B cell (primary cell): ENCODE results near the gene ANKMY2. TPM values are rescaled to one million over a fixed set of nuclear protein-coding genes. Genes with fewer than 3 reads are reported as not detected.

ENCODE experiments used
- ATAC-seq: fragments of 200-7000 bp; cut with Tn5 transposase; one replicate; pipeline ENCODE4 v1.10.0; 2021; ENCODE audit warnings: low read depth, mild to moderate bottlenecking, moderate number of reproducible peaks, moderate library complexity
- CTCF ChIA-PET: fragments of 350-600 bp; sonication (Branson Sonifier 250); formaldehyde crosslinking; loops from one replicate; lab custom pipeline; 2021; ENCODE audit warnings: antibody characterized with exemption, inconsistent platforms; lab: Charles Lee
- POLR2A ChIA-PET: fragments of 350-600 bp; sonication (Branson Sonifier 250); formaldehyde crosslinking; loops from one replicate; lab custom pipeline; 2021; ENCODE audit warnings: antibody characterized with exemption; lab: Charles Lee
- DNase-seq: peaks from one replicate; pipeline ENCODE4 v3.0.0; 2013
- H2AFZ ChIP-seq: 2 replicates; pipeline ENCODE4 v1.6.1; 2012; ENCODE audit warnings: mild to moderate bottlenecking, low read depth, low read length; ENCODE audit not compliant: insufficient read depth, poor library complexity, severe bottlenecking
- H3K27ac ChIP-seq, 2 donors: 1 replicate in 1 of 2; 2 replicates in 1 of 2; pipeline ENCODE4 v1.5.1; 2012 to 2013; ENCODE audit warnings: low read length in 2 of 2, mild to moderate bottlenecking in 2 of 2, moderate library complexity in 1 of 2
- H3K27me3 ChIP-seq, 4 experiments: fragments of 200-600 bp in 1 of 4; sonication (generic) in 1 of 4; replicated peaks in 1 of 4; 1 replicate in 2 of 4; 2 replicates in 2 of 4; pipeline versions ENCODE4 v1.6.1 to v1.7.0; 2013 to 2016; ENCODE audit warnings: low read length in 3 of 4, mild to moderate bottlenecking in 2 of 4, mixed read lengths in 1 of 4, moderate library complexity in 1 of 4; ENCODE audit not compliant: insufficient read depth in 4 of 4, control insufficient read depth in 3 of 4; ENCODE audit errors: control extremely low read depth in 1 of 4
- H3K36me3 ChIP-seq, 2 experiments: replicated peaks in 1 of 2; 1 replicate in 1 of 2; 2 replicates in 1 of 2; pipeline versions ENCODE4 v1.6.1 to v1.7.1; 2013; ENCODE audit warnings: low read length in 1 of 2; ENCODE audit not compliant: insufficient read depth in 2 of 2, control insufficient read depth in 1 of 2; ENCODE audit errors: control extremely low read depth in 1 of 2, extremely low read depth in 1 of 2
- H3K4me1 ChIP-seq, 2 donors: fragments of 200-600 bp in 1 of 2; sonication (generic) in 1 of 2; 1 replicate in 1 of 2; 2 replicates in 1 of 2; pipeline versions ENCODE4 v1.5.1 to v1.6.1; 2013 to 2017; ENCODE audit warnings: low read length in 2 of 2; ENCODE audit not compliant: control insufficient read depth in 2 of 2, insufficient read depth in 2 of 2
- H3K4me2 ChIP-seq: replicated peaks from 2 replicates; pipeline ENCODE3; 2012; ENCODE audit warnings: mild to moderate bottlenecking, low read depth, low read length; ENCODE audit not compliant: poor library complexity, severe bottlenecking
- H3K4me3 ChIP-seq, 5 experiments: fragments of 200-600 bp in 1 of 5; sonication (generic) in 1 of 5; 1 replicate in 3 of 5; 2 replicates in 2 of 5; pipeline versions ENCODE4 v1.5.1 to v1.7.0; 2011 to 2016; ENCODE audit warnings: low read length in 4 of 5, mild to moderate bottlenecking in 4 of 5, low read depth in 2 of 5, control low read depth in 1 of 5, moderate library complexity in 1 of 5; ENCODE audit not compliant: insufficient read depth in 1 of 5; ENCODE audit errors: control extremely low read depth in 1 of 5, extremely low read depth in 1 of 5
- H3K79me2 ChIP-seq: fragments of 200-600 bp; sonication (generic); one replicate; pipeline ENCODE4 v1.6.0; 2016; ENCODE audit warnings: low read length; ENCODE audit not compliant: control insufficient read depth, insufficient read depth
- H3K9ac ChIP-seq: fragments of 200-600 bp; sonication (generic); 2 replicates; pipeline ENCODE4 v1.6.1; 2017; ENCODE audit warnings: mild to moderate bottlenecking, low read length, moderate library complexity
- H3K9me3 ChIP-seq, 3 donors: one replicate each; pipeline versions ENCODE4 v1.6.1 to v1.7.1; 2013; ENCODE audit warnings: low read length in 2 of 3; ENCODE audit not compliant: control insufficient read depth in 2 of 3, insufficient read depth in 1 of 3; ENCODE audit errors: control extremely low read depth in 1 of 3
- H4K20me1 ChIP-seq: 2 replicates; pipeline ENCODE4 v1.6.0; 2012; ENCODE audit warnings: mild to moderate bottlenecking, low read length; ENCODE audit not compliant: insufficient read depth, control insufficient read depth, poor library complexity, severe bottlenecking
- H3K27ac Mint-ChIP-seq: one replicate; pipeline ENCODE4 v1.8.0; 2021; ENCODE audit warnings: mixed read lengths
- H3K27me3 Mint-ChIP-seq: one replicate; pipeline ENCODE4 v1.8.0; 2021; ENCODE audit warnings: mixed read lengths
- H3K4me1 Mint-ChIP-seq: one replicate; pipeline ENCODE4 v1.8.0; 2021; ENCODE audit warnings: mixed read lengths
- H3K4me3 Mint-ChIP-seq: one replicate; pipeline ENCODE4 v1.8.0; 2021; ENCODE audit warnings: mixed read lengths
- H3K9me3 Mint-ChIP-seq: one replicate; pipeline ENCODE4 v1.8.0; 2022; ENCODE audit warnings: mixed read lengths; ENCODE audit not compliant: insufficient read depth
- EZH2 ChIP-seq: IDR thresholded peaks from 2 replicates; pipeline ENCODE4 v1.6.1; 2012; ENCODE audit warnings: borderline replicate concordance, low read depth, mild to moderate bottlenecking, moderate library complexity, low read length; ENCODE audit not compliant: insufficient read depth, poor library complexity, severe bottlenecking
- WGBS: methylation state at CpG from one replicate; pipeline ENCODE4 v1.1.5; 2013; ENCODE audit warnings: missing lambda C conversion rate; ENCODE audit not compliant: insufficient coverage; 5-methylcytosine and 5-hydroxymethylcytosine counted together
- intact Hi-C: fragments of 100-400 bp; cut with micrococcal nuclease; formaldehyde crosslinking; loops from one replicate; pipeline ENCODE4 v1.10.0; 2022
- polyA plus RNA-seq: library from polyadenylated mRNA; depleted of rRNA; stranded (reverse); fragments of >200 nt; gene quantifications from 2 replicates; pipeline ENCODE4 v1.2.3, GENCODE V29; 2012
- total RNA-seq, 2 donors: library from RNA; stranded (reverse); fragments of 120-200 nt in 1 of 2; gene quantifications; 1 replicate in 1 of 2; 2 replicates in 1 of 2; pipeline versions ENCODE4 v1.2.3 to v1.2.4, GENCODE V29; 2013 to 2022
- TF ChIP-seq, protein P1 (sequence below): fragments of 200-600 bp; IDR thresholded peaks from one replicate; pipeline ENCODE4 v1.8.0; 2022; ENCODE audit warnings: antibody characterized with exemption, mild to moderate bottlenecking

ANKMY2 gene
- total and polyA plus RNA-seq, 2 donors (not counting 1 experiment from before 2014, with no cell fraction given) = 7.6 to 17.8 TPM

GRCh38 chr7:16667355-16667754 is 21.8 kb upstream of the ANKMY2 start:
- Histone ChIP-seq H3K4me1 (no peaks in the 10 kb centered on the region), H4K20me1 (peaks cover 13% of the 10 kb centered on the region), H3K27me3 (no peaks in the 10 kb centered on the region), H3K36me3 (peaks cover 7 to 18% of the 10 kb centered on the region in 2 experiments), H3K27ac (no peak overlapping the region), H3K79me2 (peaks cover 30% of the 10 kb centered on the region), H3K4me2 (no peak overlapping the region), H3K9me3 (no peaks in the 10 kb centered on the region), H2AFZ (no peak overlapping the region), H3K9ac (no peak overlapping the region), H3K4me3 (no peak overlapping the region)
- no peak for DNase-seq
- peaks cover 5% of the 10 kb centered on the region for H3K4me1 Mint-ChIP-seq
- H3K4me3 Mint-ChIP-seq = no peak overlapping the region
- TF ChIP-seq, protein P1, sequence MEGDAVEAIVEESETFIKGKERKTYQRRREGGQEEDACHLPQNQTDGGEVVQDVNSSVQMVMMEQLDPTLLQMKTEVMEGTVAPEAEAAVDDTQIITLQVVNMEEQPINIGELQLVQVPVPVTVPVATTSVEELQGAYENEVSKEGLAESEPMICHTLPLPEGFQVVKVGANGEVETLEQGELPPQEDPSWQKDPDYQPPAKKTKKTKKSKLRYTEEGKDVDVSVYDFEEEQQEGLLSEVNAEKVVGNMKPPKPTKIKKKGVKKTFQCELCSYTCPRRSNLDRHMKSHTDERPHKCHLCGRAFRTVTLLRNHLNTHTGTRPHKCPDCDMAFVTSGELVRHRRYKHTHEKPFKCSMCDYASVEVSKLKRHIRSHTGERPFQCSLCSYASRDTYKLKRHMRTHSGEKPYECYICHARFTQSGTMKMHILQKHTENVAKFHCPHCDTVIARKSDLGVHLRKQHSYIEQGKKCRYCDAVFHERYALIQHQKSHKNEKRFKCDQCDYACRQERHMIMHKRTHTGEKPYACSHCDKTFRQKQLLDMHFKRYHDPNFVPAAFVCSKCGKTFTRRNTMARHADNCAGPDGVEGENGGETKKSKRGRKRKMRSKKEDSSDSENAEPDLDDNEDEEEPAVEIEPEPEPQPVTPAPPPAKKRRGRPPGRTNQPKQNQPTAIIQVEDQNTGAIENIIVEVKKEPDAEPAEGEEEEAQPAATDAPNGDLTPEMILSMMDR = no peak
- no peak for TF ChIP-seq EZH2
- POLR2A ChIA-PET = interaction anchor here (0.7 kb wide), 1 partner anchor 40 kb away, joined by 4 read pairs; no protein-coding TSS in a partner anchor
- H3K27ac Mint-ChIP-seq = no peak overlapping the region
- H3K9me3 Mint-ChIP-seq = no peaks in the 10 kb centered on the region
- CTCF ChIA-PET = no interaction called here
- H3K27me3 Mint-ChIP-seq = no peaks in the 10 kb centered on the region
- WGBS = 100% methylated on average over 2 of the region's 3 CpGs
- intact Hi-C loops = no loop called here
- no peak for ATAC-seq

DNA sequence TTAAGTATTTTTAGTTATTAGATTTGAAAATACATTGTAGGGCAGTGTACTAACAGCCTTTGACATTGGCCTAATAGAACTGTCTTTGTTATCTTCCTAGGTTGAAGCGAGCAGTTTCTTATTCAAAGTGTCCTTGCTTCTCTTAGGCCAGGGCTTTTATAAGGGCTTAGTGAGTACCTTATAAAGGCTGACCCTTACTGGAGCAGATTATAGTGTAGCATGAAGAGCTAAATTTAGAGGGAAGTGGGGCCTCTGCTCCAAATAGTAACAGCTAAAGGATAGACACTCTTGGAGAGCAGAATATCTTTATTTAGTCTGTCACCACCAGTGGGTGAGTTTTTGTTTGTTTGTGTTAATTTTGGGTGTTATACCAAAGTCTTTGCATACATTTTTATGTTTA is 16.4 kb upstream of the ANKMY2 start:
- WGBS = no CpG with 5 or more reads among the region's 1 CpG
- POLR2A ChIA-PET = no interaction called here
- H3K27ac ChIP-seq = no peak overlapping the region

More for the DNA sequence above, 16.4 kb upstream of the ANKMY2 start:
- Histone ChIP-seq H3K79me2 (peaks cover 38% of the 10 kb centered on the region), H2AFZ (no peak overlapping the region), H3K36me3 (peaks cover 0 to 6% of the 10 kb centered on the region in 2 experiments), H3K9me3 (no peaks in the 10 kb centered on the region), H3K4me2 (no peak overlapping the region), H3K4me3 (no peak overlapping the region), H3K9ac (no peak overlapping the region), H3K27me3 (no peaks in the 10 kb centered on the region), H3K4me1 (no peaks in the 10 kb centered on the region), H4K20me1 (peaks cover 20% of the 10 kb centered on the region)
- DNase-seq (no peak), ATAC-seq (no peak)
- Mint-ChIP-seq H3K4me3 (no peak overlapping the region), H3K27ac (no peak overlapping the region), H3K27me3 (no peaks in the 10 kb centered on the region), H3K4me1 (peaks cover 12% of the 10 kb centered on the region), H3K9me3 (no peaks in the 10 kb centered on the region)
- CTCF ChIA-PET = no interaction called here
- intact Hi-C loops = no loop called here
- TF ChIP-seq EZH2 = no peak
- TF ChIP-seq, protein P1 = no peak
